ENCODE data around the gene CACNB3. TPM values are rescaled to one million over a fixed set of nuclear protein-coding genes. Genes with fewer than 3 reads are reported as not detected.
A peak's percentile ranks its signal among the peaks of the same experiment; 100 is the strongest.

CACNB3 gene
- total and polyA plus RNA-seq, 9 of the 15 experiments (the other 6 are each of a cell fraction or from before 2014, with no cell fraction given) = 0.24 to 2.0 (median 1.5) TPM

DNA sequence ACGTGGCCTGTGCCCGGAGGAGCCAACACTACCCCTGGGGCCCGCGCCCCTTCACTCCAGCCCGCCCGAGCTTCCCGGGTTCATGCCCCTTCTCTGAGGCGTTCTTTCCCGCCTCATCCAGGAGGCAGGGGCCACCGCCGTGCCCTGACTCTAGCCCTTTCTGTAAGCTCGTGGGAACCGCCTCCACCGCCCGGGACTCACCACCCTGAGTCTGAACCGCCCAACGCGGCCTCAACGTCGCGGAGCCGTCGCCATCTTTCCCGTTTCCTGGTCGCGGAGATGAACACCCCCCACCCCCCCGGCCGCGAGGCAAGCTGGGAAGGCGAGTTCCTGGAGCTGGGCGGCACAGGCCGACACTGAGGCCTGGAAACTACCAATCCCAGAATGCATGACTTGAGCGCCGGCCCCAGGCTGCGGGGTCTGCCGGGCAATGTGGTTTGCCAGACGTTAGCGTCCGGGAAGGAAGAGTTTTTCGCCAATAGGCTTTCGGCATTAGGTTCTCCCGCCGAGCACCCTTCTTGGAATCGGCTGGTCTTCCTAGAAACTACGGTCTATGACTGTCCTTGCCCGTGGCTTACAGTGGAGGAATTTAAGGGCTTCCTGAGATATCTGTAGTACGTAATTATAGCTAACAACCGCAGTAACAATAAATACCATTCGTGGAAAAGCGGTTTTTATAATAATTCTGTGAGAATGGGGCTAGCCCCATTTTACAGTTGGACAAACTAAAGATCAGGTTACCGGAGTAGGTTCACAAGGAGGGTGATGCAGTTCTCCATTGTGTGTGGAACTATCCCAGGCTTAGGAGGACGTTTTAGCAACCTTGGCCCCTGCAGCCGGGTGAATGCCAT, 33.8 kb downstream of the CACNB3 start, which contains the start of gene DDX23 (continued):
- TF ChIP-seq, protein P1, sequence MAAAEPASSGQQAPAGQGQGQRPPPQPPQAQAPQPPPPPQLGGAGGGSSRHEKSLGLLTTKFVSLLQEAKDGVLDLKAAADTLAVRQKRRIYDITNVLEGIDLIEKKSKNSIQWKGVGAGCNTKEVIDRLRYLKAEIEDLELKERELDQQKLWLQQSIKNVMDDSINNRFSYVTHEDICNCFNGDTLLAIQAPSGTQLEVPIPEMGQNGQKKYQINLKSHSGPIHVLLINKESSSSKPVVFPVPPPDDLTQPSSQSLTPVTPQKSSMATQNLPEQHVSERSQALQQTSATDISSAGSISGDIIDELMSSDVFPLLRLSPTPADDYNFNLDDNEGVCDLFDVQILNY (CRISPR knock-in tag; IDR thresholded peaks at IDR 0.05) = no peak
- TF ChIP-seq ZNF431 (CRISPR knock-in tag; IDR thresholded peaks at IDR 0.05) (no peak), NCOA2 (IDR thresholded peaks at IDR 0.05; ENCODE audit: partially characterized antibody in 2 of 2) (no peak), MCM3 (IDR thresholded peaks at IDR 0.05) (no peak), TAF7 (tag; IDR thresholded peaks at IDR 0.05) (peak; percentile 94), TAF9B (IDR thresholded peaks at IDR 0.05; ENCODE audit: partially characterized antibody) (peak; percentile 82), FOS (IDR thresholded peaks at IDR 0.05; ENCODE audit: extremely low read depth, insufficient read length) (no peak), MTF1 (CRISPR knock-in tag; IDR thresholded peaks at IDR 0.05; ENCODE audit: borderline replicate concordance) (no peak), BACH1 (tag; IDR thresholded peaks at IDR 0.05) (peak; percentile 88; the same call in 1 of the 2 replicates), U2AF1 (optimal IDR thresholded peaks at IDR 0.05; ENCODE audit: low read depth, low read length) (no peak), GATAD2B (IDR thresholded peaks at IDR 0.05; ENCODE audit: borderline replicate concordance) (no peak), SIN3B (IDR thresholded peaks at IDR 0.05; ENCODE audit: low read depth) (peak; percentile 98), ZNF780A (CRISPR knock-in tag; IDR thresholded peaks at IDR 0.05) (no peak), HCFC1 (IDR thresholded peaks at IDR 0.05; ENCODE audit: low read depth, low read length) (peak; percentile 100), EP400 (IDR thresholded peaks at IDR 0.05) (peak; percentile 90), LEF1 (IDR thresholded peaks at IDR 0.05) (no peak), KLF16 (IDR thresholded peaks at IDR 0.05) (no peak)
- TF ChIP-seq, protein P2, sequence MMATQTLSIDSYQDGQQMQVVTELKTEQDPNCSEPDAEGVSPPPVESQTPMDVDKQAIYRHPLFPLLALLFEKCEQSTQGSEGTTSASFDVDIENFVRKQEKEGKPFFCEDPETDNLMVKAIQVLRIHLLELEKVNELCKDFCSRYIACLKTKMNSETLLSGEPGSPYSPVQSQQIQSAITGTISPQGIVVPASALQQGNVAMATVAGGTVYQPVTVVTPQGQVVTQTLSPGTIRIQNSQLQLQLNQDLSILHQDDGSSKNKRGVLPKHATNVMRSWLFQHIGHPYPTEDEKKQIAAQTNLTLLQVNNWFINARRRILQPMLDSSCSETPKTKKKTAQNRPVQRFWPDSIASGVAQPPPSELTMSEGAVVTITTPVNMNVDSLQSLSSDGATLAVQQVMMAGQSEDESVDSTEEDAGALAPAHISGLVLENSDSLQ (IDR thresholded peaks at IDR 0.05) = no peak
- TF ChIP-seq, protein P3, sequence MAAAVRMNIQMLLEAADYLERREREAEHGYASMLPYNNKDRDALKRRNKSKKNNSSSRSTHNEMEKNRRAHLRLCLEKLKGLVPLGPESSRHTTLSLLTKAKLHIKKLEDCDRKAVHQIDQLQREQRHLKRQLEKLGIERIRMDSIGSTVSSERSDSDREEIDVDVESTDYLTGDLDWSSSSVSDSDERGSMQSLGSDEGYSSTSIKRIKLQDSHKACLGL (CRISPR knock-in tag; IDR thresholded peaks at IDR 0.05; ENCODE audit: borderline replicate concordance, poor library complexity, severe bottlenecking) = no peak
- TF ChIP-seq, protein P4, sequence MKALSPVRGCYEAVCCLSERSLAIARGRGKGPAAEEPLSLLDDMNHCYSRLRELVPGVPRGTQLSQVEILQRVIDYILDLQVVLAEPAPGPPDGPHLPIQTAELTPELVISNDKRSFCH (CRISPR knock-in tag; IDR thresholded peaks at IDR 0.05) = no peak
- TF ChIP-seq, protein P4 (tag; IDR thresholded peaks at IDR 0.05) = 0 out of 2 replicates have a peak, but pooled peaks have one; percentile 27
- TF ChIP-seq, protein P5, sequence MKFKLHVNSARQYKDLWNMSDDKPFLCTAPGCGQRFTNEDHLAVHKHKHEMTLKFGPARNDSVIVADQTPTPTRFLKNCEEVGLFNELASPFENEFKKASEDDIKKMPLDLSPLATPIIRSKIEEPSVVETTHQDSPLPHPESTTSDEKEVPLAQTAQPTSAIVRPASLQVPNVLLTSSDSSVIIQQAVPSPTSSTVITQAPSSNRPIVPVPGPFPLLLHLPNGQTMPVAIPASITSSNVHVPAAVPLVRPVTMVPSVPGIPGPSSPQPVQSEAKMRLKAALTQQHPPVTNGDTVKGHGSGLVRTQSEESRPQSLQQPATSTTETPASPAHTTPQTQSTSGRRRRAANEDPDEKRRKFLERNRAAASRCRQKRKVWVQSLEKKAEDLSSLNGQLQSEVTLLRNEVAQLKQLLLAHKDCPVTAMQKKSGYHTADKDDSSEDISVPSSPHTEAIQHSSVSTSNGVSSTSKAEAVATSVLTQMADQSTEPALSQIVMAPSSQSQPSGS (CRISPR knock-in tag; IDR thresholded peaks at IDR 0.05) = no peak
- TF ChIP-seq, protein P6, sequence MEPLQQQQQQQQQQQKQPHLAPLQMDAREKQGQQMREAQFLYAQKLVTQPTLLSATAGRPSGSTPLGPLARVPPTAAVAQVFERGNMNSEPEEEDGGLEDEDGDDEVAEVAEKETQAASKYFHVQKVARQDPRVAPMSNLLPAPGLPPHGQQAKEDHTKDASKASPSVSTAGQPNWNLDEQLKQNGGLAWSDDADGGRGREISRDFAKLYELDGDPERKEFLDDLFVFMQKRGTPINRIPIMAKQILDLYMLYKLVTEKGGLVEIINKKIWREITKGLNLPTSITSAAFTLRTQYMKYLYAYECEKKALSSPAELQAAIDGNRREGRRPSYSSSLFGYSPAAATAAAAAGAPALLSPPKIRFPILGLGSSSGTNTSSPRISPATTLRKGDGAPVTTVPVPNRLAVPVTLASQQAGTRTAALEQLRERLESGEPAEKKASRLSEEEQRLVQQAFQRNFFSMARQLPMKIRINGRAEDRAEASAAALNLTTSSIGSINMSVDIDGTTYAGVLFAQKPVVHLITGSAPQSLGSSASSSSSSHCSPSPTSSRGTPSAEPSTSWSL (CRISPR knock-in tag; IDR thresholded peaks at IDR 0.05; ENCODE audit: borderline replicate concordance) = no peak
